ENCODE measurements around the gene SLC38A11.
"Not testable (repeated sequence)": the region's sequence is repeated elsewhere in the genome, so short reads cannot be mapped to it uniquely, and the experiment has no call there.

SLC38A11 gene, protein sequence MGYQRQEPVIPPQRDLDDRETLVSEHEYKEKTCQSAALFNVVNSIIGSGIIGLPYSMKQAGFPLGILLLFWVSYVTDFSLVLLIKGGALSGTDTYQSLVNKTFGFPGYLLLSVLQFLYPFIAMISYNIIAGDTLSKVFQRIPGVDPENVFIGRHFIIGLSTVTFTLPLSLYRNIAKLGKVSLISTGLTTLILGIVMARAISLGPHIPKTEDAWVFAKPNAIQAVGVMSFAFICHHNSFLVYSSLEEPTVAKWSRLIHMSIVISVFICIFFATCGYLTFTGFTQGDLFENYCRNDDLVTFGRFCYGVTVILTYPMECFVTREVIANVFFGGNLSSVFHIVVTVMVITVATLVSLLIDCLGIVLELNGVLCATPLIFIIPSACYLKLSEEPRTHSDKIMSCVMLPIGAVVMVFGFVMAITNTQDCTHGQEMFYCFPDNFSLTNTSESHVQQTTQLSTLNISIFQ

DNA sequence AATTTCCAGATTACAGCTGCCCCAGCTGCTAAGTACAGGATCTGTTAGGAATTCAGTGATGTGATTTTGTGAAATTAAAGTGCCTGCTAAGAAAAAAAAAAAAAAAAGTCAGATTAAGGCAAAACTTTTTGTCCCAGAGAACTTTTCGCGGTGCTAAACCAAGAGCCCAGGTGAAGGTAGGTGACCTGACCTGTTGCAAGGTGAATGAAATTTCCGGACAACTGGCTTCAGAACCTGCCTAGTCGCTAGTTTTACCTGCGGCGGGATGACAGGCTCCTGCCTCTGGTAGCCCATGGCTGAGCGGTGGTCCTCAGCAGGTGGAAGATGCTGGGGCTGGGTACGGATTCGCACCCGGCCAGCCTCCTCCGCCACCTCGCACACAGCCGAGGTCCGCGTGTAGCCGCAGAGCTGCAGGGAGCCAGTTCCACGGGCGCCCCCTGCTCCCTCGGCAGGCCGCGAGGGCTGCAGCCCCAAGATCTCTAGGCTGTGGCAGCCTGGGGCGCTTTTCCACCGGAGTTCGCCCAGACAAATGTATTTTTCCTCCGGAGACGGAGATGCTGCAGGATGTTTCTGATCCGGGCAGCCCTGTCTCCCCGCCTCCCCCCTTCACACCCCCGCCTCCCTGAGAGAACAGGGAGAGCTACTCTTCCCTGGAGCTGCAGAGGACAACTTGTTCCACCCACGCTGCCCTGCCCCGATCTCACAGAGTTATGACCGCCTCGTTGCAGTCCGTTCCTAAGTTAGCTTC, at the start of gene SLC38A11:
SLC38A11 (minus strand) TSS at position 572 of the 748 bp plus-strand sequence; CDS start at position 294, 278 bp downstream.
- no peaks in the 10 kb centered on the region for H3K36me3 ChIP-seq (ENCODE audit: low read depth)

DNA sequence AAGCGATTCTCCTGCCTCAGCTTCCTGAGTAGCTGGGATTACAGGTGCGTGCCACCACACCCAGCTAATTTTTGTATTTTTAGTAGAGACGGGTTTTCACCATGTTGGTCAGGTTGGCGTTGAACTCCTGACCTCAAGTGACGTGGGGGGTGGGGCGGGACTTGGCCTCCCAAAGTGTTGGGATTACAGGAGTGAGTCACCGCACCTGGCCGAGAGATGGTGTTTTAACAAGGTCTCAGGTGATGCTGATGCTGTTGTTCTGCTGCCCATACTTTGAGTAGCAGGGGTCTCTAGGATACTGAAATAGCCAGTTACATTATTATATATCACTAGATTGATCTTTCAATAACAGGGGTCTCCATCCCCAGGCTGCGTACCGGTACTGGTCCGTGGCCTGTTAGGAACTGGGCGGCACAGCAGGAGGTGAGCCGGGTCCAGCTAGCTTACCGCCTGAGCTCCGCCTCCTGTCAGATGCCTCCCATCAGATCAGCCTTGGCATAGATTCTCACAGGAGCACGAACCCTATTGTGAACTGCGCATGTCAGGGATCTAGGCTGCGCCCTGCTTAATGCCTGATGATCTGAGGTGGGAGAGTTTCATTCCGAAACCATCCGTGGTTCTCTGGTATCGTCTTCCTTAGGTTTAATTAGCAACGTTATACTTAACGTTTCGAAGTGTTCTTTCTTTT, 48.3 kb upstream of the SLC38A11 start:
- TF ChIP-seq, protein P1, sequence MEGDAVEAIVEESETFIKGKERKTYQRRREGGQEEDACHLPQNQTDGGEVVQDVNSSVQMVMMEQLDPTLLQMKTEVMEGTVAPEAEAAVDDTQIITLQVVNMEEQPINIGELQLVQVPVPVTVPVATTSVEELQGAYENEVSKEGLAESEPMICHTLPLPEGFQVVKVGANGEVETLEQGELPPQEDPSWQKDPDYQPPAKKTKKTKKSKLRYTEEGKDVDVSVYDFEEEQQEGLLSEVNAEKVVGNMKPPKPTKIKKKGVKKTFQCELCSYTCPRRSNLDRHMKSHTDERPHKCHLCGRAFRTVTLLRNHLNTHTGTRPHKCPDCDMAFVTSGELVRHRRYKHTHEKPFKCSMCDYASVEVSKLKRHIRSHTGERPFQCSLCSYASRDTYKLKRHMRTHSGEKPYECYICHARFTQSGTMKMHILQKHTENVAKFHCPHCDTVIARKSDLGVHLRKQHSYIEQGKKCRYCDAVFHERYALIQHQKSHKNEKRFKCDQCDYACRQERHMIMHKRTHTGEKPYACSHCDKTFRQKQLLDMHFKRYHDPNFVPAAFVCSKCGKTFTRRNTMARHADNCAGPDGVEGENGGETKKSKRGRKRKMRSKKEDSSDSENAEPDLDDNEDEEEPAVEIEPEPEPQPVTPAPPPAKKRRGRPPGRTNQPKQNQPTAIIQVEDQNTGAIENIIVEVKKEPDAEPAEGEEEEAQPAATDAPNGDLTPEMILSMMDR (IDR thresholded peaks at IDR 0.05; ENCODE audit: poor library complexity, severe bottlenecking), result no peak

More for the DNA sequence above, at the start of gene SLC38A11:
- no peak for DNase-seq (ENCODE audit: low spot score)
- H3K9me3 ChIP-seq (ENCODE audit: severe bottlenecking), result no peaks in the 10 kb centered on the region
- ATAC-seq (ENCODE audit: low read depth), result peak; percentile 58
- H3K27me3 ChIP-seq (ENCODE audit: insufficient read depth, poor library complexity, severe bottlenecking), result no peaks in the 10 kb centered on the region
- H3K4me3 ChIP-seq (ENCODE audit: severe bottlenecking), result no peak within 1 kb of the TSS
- TF ChIP-seq, protein P1 (IDR thresholded peaks at IDR 0.05; ENCODE audit: poor library complexity, severe bottlenecking), result no peak
- H3K27ac ChIP-seq (ENCODE audit: poor library complexity, severe bottlenecking), result no peak within 1 kb of the TSS
- peaks cover 2% of the 10 kb centered on the region for H3K4me1 ChIP-seq (ENCODE audit: insufficient read depth, poor library complexity, severe bottlenecking)

DNA sequence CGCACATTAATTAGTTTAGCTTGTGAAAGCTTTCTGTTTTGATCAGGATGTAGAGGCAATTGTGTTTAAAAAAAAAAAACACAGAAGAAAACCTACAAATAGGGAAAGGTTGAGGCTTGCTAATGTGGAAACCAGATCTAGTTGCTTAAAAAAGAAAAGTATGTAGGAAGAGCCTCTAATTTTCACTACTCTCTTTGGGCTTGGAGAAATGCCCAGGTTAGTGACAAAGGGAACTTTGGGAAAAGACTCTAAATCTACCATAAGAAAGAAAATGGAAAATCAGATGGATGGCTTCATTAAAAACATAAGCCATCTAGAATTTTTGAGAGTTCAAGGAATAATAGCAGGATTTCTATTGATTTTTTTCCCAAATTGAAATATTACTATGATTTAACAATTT, 47.3 kb upstream of the SLC38A11 start:
- H3K4me1 ChIP-seq (ENCODE audit: insufficient read depth, poor library complexity, severe bottlenecking), result no peaks in the 10 kb centered on the region
- no peak overlapping the region for H3K4me3 ChIP-seq (ENCODE audit: severe bottlenecking)
- no peaks in the 10 kb centered on the region for H3K27me3 ChIP-seq (ENCODE audit: insufficient read depth, poor library complexity, severe bottlenecking)
- no peaks in the 10 kb centered on the region; the same call in 1 of the 2 replicates for H3K36me3 ChIP-seq (ENCODE audit: low read depth)
- DNase-seq (ENCODE audit: low spot score), result no peak
- no peak overlapping the region for H3K27ac ChIP-seq (ENCODE audit: poor library complexity, severe bottlenecking)
- TF ChIP-seq, protein P1 (IDR thresholded peaks at IDR 0.05; ENCODE audit: poor library complexity, severe bottlenecking), result no peak
- ATAC-seq (ENCODE audit: low read depth), result no peak
- no peaks in the 10 kb centered on the region for H3K9me3 ChIP-seq (ENCODE audit: severe bottlenecking)

More for the DNA sequence above, 48.3 kb upstream of the SLC38A11 start:
- no peaks in the 10 kb centered on the region; the same call in 1 of the 2 replicates for H3K36me3 ChIP-seq (ENCODE audit: low read depth)
- no peak overlapping the region for H3K27ac ChIP-seq (ENCODE audit: poor library complexity, severe bottlenecking)
- no peaks in the 10 kb centered on the region for H3K9me3 ChIP-seq (ENCODE audit: severe bottlenecking)
- peaks cover 6% of the 10 kb centered on the region for H3K4me1 ChIP-seq (ENCODE audit: insufficient read depth, poor library complexity, severe bottlenecking)
- no peak for ATAC-seq (ENCODE audit: low read depth)
- H3K27me3 ChIP-seq (ENCODE audit: insufficient read depth, poor library complexity, severe bottlenecking), result no peaks in the 10 kb centered on the region
- no peak overlapping the region for H3K4me3 ChIP-seq (ENCODE audit: severe bottlenecking)
- no peak for DNase-seq (ENCODE audit: low spot score)

DNA sequence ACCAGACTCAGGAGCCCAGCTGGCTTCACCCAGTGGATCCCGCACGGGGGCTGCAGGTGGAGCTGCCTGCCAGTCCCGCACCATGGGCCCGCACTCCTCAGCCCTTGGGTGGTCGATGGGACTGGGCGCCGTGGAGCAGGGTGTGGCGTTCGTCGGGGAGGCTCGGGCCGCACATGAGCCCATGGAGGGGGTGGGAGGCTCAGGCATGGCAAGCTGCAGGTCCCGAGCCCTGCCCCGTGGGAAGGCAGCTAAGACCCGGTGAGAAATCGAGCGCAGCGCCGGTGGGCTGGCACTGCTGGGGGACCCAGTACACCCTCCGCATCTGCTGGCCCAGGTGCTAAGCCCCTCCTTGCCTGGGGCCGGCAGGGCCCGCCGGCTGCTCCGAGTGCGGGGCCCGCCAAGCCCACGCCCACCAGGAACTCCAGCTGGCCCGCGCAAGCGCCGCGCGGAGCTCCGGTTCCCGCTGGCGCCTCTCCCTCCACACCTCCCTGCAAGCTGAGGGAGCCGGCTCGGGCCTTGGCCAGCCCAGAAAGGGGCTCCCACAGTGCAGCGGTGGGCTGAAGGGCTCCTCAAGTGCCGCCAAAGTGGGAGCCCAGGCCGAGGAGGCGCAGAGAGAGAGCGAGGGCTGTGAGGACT, 39.5 kb upstream of the SLC38A11 start:
- peaks cover 12% of the 10 kb centered on the region for H3K4me1 ChIP-seq (ENCODE audit: insufficient read depth, poor library complexity, severe bottlenecking)
- H3K27ac ChIP-seq (ENCODE audit: poor library complexity, severe bottlenecking); H3K9me3 ChIP-seq (ENCODE audit: severe bottlenecking); DNase-seq (ENCODE audit: low spot score); ATAC-seq (ENCODE audit: low read depth); H3K4me3 ChIP-seq (ENCODE audit: severe bottlenecking); H3K36me3 ChIP-seq (ENCODE audit: low read depth); H3K27me3 ChIP-seq (ENCODE audit: insufficient read depth, poor library complexity, severe bottlenecking): not testable (repeated sequence)

All from RWPE2 (cell line).